IPS-11a (cell line): Measurements from ENCODE around the gene SOBP.

ENCODE experiments used
- H3K4me3 ChIP-seq: one replicate; pipeline ENCODE4 v1.5.1; 2013; ENCODE audit warnings: low read depth, low read length, control low read depth

The SOBP gene

GRCh38 chr6:107674995-107675738 lies 185.2 kb downstream of the SOBP start:
- H3K4me3 ChIP-seq: no peak overlapping the region

GRCh38 chr6:107676042-107676441 lies 186.1 kb downstream of the SOBP start:
- no peak overlapping the region for H3K4me3 ChIP-seq

GRCh38 chr6:107677399-107677798 lies 187.5 kb downstream of the SOBP start:
- no peak overlapping the region for H3K4me3 ChIP-seq

- no peak overlapping the region for H3K4me3 ChIP-seq
These were observed 189.5 kb downstream of the SOBP start for GRCh38 chr6:107679457-107679856.

- no peak overlapping the region for H3K4me3 ChIP-seq
These were observed 192.8 kb downstream of the SOBP start for GRCh38 chr6:107682721-107683120.

- H3K4me3 ChIP-seq: no peak overlapping the region
These were observed 193.3 kb downstream of the SOBP start for GRCh38 chr6:107683183-107683582.

- no peak overlapping the region for H3K4me3 ChIP-seq
These were observed 195.1 kb downstream of the SOBP start for GRCh38 chr6:107684996-107685395.

GRCh38 chr6:107689190-107689589 lies 199.3 kb downstream of the SOBP start:
- H3K4me3 ChIP-seq: no peak overlapping the region

GRCh38 chr6:107689951-107690642 lies 200.2 kb downstream of the SOBP start:
- H3K4me3 ChIP-seq: no peak overlapping the region

GRCh38 chr6:107690643-107691061 lies 200.7 kb downstream of the SOBP start:
- H3K4me3 ChIP-seq: no peak overlapping the region

GRCh38 chr6:107691062-107691751 lies 201.3 kb downstream of the SOBP start:
- H3K4me3 ChIP-seq: no peak overlapping the region

- H3K4me3 ChIP-seq: no peak overlapping the region
These were observed 202.4 kb downstream of the SOBP start for GRCh38 chr6:107692351-107692750.

- H3K4me3 ChIP-seq: no peak overlapping the region
These were observed 205.3 kb downstream of the SOBP start for GRCh38 chr6:107695061-107695720.

- no peak overlapping the region for H3K4me3 ChIP-seq
These were observed 207.8 kb downstream of the SOBP start for GRCh38 chr6:107697682-107698081.

- H3K4me3 ChIP-seq: no peak overlapping the region
These were observed 208.2 kb downstream of the SOBP start for GRCh38 chr6:107698146-107698545.

- H3K4me3 ChIP-seq: no peak overlapping the region
These were observed 209.3 kb downstream of the SOBP start for GRCh38 chr6:107699254-107699653.

- no peak overlapping the region for H3K4me3 ChIP-seq
These were observed 209.9 kb downstream of the SOBP start for GRCh38 chr6:107699697-107700325.

GRCh38 chr6:107703606-107704005 lies 213.7 kb downstream of the SOBP start:
- no peak overlapping the region for H3K4me3 ChIP-seq

GRCh38 chr6:107704347-107705013 lies 214.6 kb downstream of the SOBP start:
- H3K4me3 ChIP-seq: no peak overlapping the region

GRCh38 chr6:107706516-107707115 lies 216.7 kb downstream of the SOBP start:
- no peak overlapping the region for H3K4me3 ChIP-seq
